Astrocyte of the hippocampus (primary cell): ENCODE results near the gene BABAM1.

Experiments
- DNase-seq: peaks from one replicate; pipeline ENCODE4 v3.0.0; 2011; ENCODE audit warnings: low read depth, low spot score

BABAM1 gene

GRCh38 chr19:17321655-17322489, 54.6 kb downstream of the BABAM1 start:
- no peak for DNase-seq

GRCh38 chr19:17322854-17323253, 55.6 kb downstream of the BABAM1 start:
- DNase-seq, result no peak

DNA sequence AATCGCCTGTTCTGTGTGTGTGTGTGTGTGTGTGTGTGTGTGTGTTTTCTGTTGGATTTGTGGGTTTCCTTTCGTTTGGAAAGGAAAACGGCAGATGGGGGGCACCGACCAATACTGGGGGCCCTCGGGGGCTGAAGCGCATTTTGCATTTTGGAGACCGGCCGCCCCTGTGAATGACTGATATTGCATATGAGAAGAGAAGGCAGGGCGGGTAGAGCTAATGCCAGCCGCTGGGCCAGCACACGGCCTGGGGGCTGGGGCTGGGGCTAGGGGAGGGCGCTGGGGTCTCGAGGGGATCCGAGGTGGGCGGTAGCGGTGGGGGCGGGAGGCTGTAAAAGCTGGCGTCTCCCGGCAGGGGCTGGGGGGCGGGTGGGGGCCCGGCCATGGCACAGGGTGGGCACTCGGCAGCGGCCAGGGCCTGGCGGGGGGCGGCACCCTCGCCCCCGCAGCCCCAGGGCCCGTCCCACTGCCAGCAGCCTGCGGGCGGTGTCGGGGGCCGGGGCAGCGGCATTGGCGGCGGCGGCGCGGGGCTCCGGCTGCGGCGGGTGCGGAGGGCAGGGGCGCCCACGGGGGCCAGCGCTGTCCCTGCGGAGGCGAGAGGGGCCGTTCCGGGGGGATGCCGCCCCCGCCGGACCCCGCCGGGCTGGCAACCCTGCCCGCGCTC, 56.2 kb downstream of the BABAM1 start:
- DNase-seq, result no peak

DNA sequence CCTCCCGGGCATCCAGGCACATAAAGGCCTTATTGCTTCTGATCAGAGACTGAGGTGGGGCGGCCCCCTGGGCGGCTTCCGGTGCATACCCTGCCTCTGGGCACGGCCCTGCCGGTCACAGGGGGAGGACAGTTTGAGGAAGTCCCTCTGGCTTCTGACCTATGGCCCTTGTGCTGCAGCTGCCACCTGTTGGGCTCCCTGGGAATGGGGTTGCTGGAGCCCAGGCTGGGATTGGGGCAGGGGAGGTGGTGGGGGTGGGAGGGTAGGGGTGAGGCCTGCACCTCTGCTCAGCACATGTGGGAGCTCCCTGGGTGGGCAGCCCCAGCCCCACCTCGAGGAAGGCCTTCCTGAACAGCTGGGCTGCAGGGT, 56.7 kb downstream of the BABAM1 start:
- DNase-seq, result no peak

GRCh38 chr19:17324357-17325114, 57.3 kb downstream of the BABAM1 start:
- DNase-seq, result no peak

DNA sequence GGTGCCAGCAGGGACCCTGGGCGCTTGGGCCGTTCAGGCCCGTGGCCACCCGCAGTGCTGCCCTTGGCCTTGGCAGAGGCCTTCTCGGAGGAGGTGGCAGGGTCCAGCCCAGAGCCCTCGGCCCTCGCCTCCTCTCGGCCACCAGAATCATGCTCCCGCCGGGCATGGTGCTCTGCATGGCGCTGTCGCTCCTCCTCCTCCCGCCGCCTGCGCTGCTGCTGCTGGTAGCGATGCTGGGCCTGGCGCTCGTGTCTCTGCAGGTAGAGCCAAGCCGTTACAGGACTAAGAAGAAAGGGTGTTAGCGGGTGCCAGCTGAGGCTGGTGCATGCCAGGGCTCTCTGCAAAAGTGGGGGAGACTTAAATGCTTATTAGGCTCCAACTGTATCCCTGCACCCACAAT, 57.9 kb downstream of the BABAM1 start:
- DNase-seq, result no peak

- peak; percentile 85 for DNase-seq
Measured at GRCh38 chr19:17325881-17326594, 58.8 kb downstream of the BABAM1 start.

- DNase-seq, result no peak
Measured at GRCh38 chr19:17326595-17326966, 59.3 kb downstream of the BABAM1 start.

- DNase-seq, result no peak
Measured at GRCh38 chr19:17327068-17327653, 59.9 kb downstream of the BABAM1 start.

DNA sequence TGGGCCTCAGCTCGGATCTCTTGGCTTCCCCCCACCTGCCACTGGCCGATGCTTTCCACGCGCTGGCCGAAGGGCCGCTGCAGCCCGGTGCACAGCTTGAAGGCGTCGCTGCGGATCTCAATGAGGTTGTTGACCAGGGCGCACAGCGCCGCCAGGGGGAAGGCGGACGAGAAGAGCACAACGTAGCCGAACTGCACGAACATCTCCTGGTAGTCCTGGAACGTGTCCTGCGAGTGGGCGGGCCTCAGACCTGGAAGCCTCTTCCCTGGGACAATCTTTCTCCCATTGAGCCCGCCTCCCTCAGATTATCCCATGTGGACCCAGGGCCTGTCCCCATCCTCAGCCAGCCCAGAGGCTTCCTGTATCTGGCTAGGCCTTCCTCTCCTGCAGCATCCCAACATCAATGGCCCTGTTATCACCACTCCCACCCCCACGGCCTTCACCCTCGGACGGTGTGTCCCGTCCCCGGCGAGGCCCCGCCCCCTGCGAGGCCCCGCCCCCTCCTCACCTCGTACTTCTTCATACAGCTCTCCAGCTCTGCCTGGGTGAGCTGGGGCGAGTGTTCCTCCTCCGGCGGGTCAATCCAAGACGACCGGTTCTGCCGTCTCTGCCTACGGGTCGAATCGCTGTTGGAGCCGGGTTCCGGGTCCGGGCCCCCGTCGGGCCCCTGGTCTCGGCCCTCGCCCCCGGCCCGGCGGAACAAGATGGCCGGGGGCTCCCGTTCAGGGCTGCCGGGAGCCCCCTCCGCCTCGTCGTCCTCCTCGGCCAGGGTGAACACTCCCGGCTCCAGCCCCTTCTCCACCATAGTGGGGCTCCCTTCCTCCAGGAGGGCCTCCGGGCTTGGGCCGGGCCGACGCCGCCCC, 60.6 kb downstream of the BABAM1 start:
- DNase-seq, result no peak
